ENCODE measurements around the gene MED29.

DNA sequence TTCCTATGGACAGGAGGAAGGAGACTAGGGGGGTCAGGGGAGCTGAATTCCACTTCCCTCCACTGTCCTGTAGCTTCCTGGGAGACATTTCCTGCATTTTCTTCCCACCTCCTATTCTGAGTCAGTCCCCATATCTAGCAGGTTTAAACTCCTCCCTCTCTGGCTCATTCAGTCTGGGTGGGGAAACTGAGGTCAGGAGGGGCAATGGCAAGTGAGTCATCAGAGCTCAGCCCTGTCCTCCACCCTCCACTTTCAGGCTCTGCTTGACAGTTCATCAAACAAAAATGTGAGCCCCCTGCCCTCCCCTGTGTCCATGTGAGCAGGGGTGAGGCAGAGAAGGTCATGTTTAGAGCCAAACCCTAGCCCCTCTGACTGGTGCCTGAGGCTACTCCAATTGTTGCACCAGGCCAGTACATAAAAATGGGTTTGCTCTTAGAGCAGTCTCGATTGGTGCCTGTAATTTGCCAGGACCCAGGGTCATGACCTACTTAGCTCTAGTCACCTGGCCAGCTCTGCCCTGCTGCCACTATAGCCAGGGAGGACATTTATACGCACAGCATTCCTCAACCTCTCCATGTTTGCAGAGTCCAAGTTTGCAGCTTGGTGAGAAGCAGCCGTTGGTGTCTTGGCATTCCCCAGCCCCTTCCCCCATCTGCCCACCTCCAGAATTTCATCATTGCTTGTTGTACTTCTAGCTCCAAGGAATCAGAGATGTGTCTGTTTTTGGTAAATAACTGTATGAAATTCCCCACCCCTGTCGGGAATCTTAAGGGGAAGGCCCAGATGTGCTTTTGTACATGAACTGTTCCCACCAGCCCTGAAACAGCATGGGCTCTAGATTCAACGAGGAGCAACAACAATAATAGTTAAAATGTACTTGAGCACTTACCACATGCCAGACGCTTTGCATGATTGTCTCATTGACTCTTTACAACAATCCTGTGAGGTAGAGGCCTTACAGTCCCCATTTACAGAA is 28.2 kb upstream of the MED29 start:
- TF ChIP-seq, protein P1, sequence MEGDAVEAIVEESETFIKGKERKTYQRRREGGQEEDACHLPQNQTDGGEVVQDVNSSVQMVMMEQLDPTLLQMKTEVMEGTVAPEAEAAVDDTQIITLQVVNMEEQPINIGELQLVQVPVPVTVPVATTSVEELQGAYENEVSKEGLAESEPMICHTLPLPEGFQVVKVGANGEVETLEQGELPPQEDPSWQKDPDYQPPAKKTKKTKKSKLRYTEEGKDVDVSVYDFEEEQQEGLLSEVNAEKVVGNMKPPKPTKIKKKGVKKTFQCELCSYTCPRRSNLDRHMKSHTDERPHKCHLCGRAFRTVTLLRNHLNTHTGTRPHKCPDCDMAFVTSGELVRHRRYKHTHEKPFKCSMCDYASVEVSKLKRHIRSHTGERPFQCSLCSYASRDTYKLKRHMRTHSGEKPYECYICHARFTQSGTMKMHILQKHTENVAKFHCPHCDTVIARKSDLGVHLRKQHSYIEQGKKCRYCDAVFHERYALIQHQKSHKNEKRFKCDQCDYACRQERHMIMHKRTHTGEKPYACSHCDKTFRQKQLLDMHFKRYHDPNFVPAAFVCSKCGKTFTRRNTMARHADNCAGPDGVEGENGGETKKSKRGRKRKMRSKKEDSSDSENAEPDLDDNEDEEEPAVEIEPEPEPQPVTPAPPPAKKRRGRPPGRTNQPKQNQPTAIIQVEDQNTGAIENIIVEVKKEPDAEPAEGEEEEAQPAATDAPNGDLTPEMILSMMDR (IDR thresholded peaks at IDR 0.05; ENCODE audit: insufficient read depth, low read depth, low read length) = no peak
- no peak for TF ChIP-seq EZH2 (IDR thresholded peaks at IDR 0.05; ENCODE audit: insufficient read depth, low read length)
